ENCODE data around the gene DDX10.
"Not testable (repeated sequence)": the region's sequence is repeated elsewhere in the genome, so short reads cannot be mapped to it uniquely, and the experiment has no call there.

The DDX10 gene

DNA sequence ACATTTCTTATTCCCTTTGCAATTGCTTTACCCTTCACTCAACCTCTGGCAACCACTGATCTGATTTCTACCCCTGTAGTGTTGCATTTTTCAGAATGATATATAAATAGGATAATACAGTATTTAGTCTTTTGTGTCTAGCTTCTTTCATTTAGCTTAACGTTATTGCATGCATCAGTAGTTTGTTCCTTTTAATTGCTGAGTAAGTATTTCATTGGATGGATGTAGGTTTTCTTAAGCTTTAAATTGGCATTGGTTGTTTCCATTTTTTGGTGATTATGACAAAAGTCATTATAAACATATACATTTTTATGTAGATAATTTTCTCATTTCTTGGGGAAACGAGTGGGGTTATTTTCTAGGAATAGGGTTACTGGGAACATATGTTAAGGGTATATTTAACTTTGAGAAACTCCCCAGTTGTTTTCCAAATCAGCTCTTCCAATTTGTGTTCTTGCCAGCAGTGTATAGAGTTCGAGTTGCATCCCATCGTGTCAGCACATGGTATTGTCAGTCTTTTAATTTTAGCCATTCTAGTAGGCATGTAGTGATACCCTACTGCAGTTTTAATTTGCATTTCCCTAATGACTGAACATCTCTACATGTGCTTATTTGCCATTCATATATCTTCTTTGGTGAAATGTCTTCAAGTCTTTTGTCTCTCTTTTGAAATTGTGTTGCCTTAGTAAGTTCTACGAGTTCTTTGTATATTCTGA, 60.3 kb downstream of the DDX10 start:
- no peak for DNase-seq

DNA sequence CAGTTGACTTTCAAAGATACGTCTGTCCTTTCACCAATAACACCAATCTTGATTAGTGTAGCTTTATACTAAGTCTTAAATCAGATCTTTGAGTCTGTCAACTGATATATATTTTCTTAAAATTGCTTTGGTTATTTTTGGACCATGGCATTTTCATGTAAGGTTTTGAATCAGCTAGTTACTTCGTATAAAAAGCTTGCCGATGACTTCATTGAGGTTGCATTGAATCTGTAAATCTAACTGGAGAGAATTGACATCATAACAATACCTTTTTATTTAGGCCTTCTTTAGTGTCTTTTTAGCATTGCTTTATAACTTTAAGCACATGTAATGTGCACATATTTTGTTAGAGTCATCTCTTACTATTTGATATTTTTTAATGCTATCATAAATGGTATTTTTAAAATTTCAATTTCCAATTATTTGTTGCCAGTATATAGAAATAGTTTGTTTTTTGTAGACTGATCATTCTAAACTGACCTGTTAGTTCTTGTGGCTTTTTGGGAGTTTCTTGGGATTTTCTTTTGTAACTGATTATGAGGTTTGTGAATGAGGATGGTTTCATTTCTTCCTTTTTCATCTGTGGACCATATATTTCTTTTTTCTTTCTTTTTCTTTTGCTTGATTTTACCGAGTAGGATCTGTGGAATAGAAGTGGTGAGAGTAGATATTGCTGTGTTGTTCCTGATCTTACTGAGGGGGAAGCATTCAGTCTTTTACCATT, 61.4 kb downstream of the DDX10 start:
- no peak for DNase-seq

GRCh38 chr11:108727665-108728064, 62.8 kb downstream of the DDX10 start:
- DNase-seq, result no peak

DNA sequence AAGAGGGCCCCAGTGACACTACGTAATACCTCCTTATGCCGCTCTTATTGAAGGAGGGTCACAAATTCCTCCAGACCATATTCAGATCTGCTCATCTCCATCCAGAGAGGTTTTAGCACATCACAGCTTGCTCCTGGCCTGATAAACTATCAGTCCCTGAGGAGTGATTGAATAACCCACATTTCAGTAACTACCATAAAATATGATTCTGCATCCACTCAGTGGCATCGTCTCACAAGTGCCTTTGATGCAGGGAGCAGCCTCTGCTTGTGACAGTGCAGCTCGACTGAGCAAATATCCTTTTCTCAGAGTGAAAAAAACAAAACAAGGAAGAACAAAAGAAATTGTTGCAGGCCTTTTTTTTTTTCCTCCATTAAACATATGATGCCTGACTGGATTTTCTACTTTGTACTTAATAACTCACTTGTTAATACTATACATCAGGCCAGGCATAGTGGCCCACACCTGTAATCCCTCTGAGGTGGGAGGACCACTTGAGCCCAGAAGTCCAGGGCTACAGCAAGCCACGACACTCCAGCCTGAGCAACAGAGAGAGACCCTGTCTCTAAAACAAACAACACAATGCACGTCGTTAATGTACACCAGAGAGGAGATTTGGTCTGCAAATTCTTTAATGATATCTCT, 64.5 kb downstream of the DDX10 start:
- no peak for DNase-seq

DNA sequence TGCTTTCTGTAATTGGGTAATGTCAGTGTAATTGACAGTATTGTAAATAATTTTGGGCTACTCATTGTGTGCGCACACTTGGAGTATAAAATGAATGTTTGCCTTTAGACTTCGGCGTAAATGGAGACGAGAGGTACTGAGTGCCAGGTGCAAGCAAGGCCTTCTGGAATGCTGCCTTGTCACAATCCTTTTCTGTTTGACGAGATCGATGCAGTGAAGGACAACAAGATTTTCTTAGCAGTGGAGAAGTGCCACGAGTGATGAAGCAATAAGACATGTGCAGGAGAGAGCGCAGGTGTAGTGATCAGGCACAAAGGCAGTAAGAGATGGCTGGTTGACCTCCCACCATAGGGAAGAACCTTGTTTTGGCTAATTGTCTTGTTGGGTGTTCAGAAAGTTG, 67.5 kb downstream of the DDX10 start:
- DNase-seq, result no peak

DNA sequence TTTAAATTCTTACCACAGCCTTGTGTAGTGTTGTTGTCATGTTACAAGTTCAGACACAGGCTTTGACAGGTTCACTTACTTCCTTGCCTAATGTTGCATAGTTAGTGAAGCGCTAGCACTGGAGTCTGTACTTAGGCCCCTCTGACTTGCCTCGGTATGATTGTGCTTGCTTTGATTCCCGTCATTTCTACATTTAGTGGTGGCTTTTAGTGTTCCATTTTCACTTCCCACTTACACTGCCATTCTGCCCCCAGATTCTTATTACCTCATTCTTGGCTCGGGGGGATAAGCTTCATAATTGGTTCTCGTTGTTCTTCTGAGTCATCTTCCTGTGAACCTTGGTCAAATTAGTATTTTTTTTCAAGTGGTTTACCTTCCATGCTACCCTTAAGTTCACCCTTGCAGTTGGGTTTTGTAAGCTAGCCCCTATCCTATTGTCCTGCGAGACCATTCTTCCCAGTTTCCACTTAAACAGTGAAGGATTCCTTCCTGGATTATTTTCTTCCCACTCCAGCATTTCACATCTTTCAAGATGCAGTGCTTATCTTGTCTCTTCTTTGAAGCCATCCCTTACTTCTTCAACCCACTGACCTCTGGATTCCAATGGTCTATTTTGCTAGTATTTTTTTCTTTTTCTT, 68.7 kb downstream of the DDX10 start:
- no peak for DNase-seq

GRCh38 chr11:108734283-108734682, 69.4 kb downstream of the DDX10 start:
- DNase-seq, result no peak

DNA sequence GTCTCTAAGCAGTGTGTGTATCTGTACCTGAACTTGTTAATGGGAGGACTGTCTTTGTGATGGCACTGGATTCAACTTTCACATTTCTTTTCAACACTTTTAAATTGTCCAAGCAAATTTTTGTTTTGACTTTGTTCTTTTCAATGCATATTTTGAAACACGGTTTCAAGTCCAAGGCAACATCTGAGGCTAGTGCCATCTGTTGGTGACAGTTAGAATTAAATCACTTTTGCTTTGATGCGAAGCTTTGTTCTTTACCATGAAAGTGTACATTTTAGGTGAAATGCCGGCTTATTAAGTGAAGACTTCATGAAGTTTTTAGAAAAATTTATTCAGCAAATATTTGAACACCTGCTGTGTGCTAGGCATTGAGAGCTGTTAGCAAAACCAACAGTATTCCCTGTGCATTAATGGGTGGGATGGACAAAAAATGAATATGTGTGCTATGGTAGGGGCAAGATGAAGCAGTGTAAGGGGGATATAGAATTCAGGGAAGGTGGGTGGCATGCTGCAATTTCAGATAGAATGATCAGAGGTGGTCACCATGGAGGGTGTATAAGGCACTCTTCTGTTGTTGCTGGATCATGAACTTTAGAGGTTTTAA, 70.2 kb downstream of the DDX10 start:
- no peak for DNase-seq

- DNase-seq, result not testable (repeated sequence)
Observed at GRCh38 chr11:108740132-108740531, 75.3 kb downstream of the DDX10 start.

DNA sequence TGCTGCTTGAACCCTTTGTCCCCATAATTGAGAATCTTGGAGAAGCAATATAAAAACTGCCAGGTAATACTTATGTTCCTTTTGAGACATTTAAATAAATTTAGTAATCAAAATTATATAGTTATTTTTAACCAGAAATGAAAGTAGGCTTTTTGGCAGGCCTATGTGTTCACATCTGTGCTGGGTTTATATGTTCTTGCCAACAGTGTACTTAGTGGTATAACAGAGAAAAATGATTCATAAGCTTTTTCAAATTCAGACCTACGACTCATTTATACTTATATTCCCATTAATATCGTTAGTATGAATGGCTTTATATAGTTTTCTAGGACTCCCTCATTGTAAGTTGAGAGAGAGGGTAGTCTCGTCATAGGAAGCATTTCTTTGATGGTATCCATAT, 79.0 kb downstream of the DDX10 start:
- DNase-seq, result no peak

DNA sequence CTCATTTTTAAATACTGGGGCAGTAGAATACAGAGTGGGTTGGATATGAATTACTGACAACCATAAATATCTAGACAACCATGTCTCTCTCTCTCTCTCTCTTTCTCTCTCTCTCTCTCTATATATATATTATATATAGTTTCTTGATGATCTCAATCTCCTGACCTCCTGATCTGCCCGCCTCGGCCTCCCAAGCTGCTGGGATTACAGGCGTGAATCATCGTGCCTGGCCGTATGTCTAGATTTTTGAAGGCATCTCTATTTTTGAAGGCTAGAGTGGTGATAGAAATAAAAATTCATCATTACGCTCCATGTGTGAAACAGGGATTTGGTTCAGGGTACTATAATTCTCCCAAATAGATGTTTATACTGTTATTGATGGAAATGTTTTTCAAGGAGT, 84.1 kb downstream of the DDX10 start:
- no peak for DNase-seq

GRCh38 chr11:108751444-108751843, 86.6 kb downstream of the DDX10 start:
- DNase-seq, result no peak

DNA sequence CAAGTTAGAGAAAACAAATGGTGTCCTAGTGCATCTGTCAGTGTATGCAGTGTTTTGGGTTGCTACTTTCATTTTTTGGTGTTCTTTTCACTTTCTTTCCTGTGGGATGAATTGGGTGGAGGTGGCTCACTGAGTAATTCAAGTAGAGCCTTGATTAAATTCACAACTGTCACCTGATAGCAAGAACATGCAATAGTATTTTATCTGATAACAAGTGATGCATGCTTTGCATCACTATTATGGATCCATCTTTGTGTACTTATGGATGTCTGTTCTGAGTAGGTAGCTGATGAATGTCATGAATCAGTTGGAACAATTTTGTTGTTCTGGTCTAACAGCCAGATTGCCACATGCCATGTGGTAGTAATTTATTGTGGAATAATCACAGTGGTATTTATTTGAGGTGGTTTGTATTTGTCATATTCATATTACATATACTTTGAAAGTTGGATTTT, 87.5 kb downstream of the DDX10 start:
- DNase-seq, result no peak

GRCh38 chr11:108754901-108755625, 90.2 kb downstream of the DDX10 start:
- DNase-seq, result no peak

DNA sequence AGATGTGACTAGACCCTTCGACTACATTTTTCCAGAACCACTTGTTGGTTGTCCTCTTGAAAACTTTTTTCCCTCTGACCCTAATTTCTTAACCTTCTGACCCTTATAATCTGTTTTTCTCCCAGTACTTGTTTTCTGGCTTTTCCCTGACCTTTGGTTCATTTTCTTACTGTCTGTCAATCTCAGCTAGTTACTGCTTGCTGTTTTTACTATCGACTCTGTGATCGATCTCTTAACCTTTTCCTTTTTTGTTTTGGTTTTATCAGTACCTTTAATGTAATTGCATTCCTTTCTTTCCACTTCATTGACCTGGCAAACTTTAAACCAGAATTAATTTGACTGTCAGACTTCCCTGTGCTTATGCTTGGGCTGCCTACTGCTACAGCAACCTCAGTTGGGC, 92.8 kb downstream of the DDX10 start:
- no peak for DNase-seq

DNA sequence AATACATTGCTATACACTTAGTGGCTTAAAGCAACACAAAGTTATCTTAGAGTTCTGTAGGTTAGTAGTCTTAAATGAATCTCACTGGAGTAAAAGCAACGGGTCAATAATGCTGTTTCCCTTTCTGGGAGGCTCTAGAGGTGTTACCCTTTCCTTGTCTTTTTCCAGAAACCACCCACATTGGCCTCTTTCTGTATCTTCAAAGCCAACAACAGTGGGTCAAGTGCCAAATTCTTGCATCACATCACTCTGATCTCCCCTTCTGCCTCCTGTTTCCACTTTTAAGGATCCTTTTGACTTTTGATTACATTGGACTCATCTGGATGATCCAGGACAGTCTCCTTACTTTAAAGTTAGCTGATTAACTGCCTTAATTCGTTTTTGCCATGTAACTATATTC, 93.6 kb downstream of the DDX10 start:
- DNase-seq, result no peak

GRCh38 chr11:108766596-108767173, 101.8 kb downstream of the DDX10 start:
- no peak for DNase-seq

- DNase-seq, result no peak
Observed at GRCh38 chr11:108768370-108768769, 103.5 kb downstream of the DDX10 start.

DNA sequence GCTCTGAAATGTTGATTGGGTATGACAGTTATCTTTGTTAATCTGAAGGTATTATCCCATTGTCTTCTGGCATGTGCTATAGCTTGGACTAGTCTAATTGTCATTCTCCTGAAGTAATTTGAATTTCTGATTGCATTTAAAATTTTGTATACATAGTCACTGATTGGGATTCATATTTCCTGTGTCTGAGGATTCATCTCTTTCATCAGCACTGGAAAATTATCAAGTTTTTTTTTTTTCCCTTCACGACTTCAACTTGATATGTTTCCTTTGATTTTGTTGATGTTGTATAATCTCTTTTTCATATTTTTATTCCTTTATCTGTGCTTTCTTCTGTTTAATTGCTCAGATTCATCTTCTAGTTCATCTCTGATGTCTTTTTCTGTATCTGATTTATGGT, 104.1 kb downstream of the DDX10 start:
- DNase-seq, result no peak

GRCh38 chr11:108774037-108774730, 109.3 kb downstream of the DDX10 start:
- DNase-seq, result no peak

GRCh38 chr11:108775324-108775723, 110.5 kb downstream of the DDX10 start:
- no peak for DNase-seq
